ENCODE data around the gene WNT8A.

DNA sequence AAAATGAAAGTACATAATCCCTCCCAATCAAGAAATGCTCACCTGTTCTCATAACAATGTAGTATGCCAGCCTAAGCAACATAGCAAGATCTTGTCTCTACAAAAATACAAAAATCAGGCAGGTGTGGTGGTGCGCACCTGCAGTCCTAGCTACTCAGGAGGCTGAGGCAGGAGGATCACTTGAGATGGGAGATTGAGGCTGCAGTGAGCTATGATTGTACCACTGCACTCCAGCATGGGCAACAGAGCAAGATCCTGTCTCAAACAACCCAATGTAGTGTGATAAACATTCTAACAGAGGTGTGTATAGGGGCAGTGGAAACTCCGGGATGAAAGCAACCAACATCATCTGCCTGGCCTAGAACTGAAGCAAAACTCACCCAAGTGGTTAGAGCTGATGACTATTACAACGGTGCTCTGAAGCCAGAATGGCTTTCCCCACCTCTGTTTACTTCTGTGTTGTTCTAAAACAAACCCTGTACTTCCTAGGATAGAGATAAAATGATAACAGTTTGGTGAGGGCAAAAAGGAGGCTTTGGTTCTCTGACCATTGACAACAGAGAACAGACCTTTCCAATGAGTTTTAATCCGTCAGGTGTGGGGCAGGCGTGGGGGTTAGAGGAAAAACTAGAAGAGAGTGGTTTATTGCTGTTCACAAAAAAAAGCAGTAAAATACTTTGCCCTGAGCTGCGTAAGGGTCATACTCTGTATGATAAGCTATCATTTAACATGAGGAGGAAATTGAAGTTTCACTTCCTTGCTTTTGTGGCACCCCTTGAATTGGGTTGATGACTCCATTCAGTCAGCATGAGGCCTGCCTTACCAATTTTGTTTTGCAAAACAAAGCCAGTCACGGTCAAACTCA lies 18.9 kb downstream of the WNT8A start:
- TF ChIP-seq, protein P1, sequence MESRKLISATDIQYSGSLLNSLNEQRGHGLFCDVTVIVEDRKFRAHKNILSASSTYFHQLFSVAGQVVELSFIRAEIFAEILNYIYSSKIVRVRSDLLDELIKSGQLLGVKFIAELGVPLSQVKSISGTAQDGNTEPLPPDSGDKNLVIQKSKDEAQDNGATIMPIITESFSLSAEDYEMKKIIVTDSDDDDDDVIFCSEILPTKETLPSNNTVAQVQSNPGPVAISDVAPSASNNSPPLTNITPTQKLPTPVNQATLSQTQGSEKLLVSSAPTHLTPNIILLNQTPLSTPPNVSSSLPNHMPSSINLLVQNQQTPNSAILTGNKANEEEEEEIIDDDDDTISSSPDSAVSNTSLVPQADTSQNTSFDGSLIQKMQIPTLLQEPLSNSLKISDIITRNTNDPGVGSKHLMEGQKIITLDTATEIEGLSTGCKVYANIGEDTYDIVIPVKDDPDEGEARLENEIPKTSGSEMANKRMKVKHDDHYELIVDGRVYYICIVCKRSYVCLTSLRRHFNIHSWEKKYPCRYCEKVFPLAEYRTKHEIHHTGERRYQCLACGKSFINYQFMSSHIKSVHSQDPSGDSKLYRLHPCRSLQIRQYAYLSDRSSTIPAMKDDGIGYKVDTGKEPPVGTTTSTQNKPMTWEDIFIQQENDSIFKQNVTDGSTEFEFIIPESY (IDR thresholded peaks at IDR 0.05; ENCODE audit: extremely low read depth, insufficient replicate concordance, low read length), result no peak
- TF ChIP-seq POLR2AphosphoS5 (IDR thresholded peaks at IDR 0.05; ENCODE audit: low read depth, low read length), result no peak
- TF ChIP-seq, protein P2, sequence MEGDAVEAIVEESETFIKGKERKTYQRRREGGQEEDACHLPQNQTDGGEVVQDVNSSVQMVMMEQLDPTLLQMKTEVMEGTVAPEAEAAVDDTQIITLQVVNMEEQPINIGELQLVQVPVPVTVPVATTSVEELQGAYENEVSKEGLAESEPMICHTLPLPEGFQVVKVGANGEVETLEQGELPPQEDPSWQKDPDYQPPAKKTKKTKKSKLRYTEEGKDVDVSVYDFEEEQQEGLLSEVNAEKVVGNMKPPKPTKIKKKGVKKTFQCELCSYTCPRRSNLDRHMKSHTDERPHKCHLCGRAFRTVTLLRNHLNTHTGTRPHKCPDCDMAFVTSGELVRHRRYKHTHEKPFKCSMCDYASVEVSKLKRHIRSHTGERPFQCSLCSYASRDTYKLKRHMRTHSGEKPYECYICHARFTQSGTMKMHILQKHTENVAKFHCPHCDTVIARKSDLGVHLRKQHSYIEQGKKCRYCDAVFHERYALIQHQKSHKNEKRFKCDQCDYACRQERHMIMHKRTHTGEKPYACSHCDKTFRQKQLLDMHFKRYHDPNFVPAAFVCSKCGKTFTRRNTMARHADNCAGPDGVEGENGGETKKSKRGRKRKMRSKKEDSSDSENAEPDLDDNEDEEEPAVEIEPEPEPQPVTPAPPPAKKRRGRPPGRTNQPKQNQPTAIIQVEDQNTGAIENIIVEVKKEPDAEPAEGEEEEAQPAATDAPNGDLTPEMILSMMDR (IDR thresholded peaks at IDR 0.05 in 2 of 3, conservative IDR thresholded peaks at IDR 0.05 in 1 of 3; ENCODE audit: borderline replicate concordance in 1 of 3, insufficient read depth in 1 of 3, low read depth in 2 of 3, low read length in 2 of 3), result no peak
- no peak for TF ChIP-seq POLR2A (IDR thresholded peaks at IDR 0.05; ENCODE audit: borderline replicate concordance, extremely low read depth, insufficient read depth, insufficient read length)
- no peak for TF ChIP-seq YY1 (IDR thresholded peaks at IDR 0.05; ENCODE audit: extremely low read depth, insufficient replicate concordance, low read depth, low read length)
- no peak for TF ChIP-seq JUND (IDR thresholded peaks at IDR 0.05)
- no peak for TF ChIP-seq EZH2 (IDR thresholded peaks at IDR 0.05)
- TF ChIP-seq TCF7L2 (IDR thresholded peaks at IDR 0.05; ENCODE audit: borderline replicate concordance, extremely low read depth, insufficient read depth, insufficient read length), result no peak
- TF ChIP-seq SRF (IDR thresholded peaks at IDR 0.05; ENCODE audit: low read depth), result no peak
- TF ChIP-seq, protein P3, sequence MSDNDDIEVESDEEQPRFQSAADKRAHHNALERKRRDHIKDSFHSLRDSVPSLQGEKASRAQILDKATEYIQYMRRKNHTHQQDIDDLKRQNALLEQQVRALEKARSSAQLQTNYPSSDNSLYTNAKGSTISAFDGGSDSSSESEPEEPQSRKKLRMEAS (IDR thresholded peaks at IDR 0.05), result no peak
- TF ChIP-seq CEBPB (IDR thresholded peaks at IDR 0.05; ENCODE audit: low read depth), result no peak
- TF ChIP-seq EGR1 (IDR thresholded peaks at IDR 0.05; ENCODE audit: low read depth), result no peak
- TF ChIP-seq RAD21 (IDR thresholded peaks at IDR 0.05; ENCODE audit: low read depth), result no peak
